NCI-H2107 treated with DMSO at 0.1 percent for 48 hours (cell line): ENCODE data around the gene CCDC63.
"Not testable (repeated sequence)": the region's sequence is repeated elsewhere in the genome, so short reads cannot be mapped to it uniquely, and the experiment has no call there.

Experiments
- DNase-seq: peaks from one replicate; lab custom pipeline; 2025; ENCODE audit not compliant: unreplicated experiment; lab: John Stamatoyannopoulos, UW

Gene CCDC63

GRCh38 chr12:110844131-110844530, 2.7 kb upstream of the CCDC63 start:
- no peak for DNase-seq

GRCh38 chr12:110844551-110845338, 2.0 kb upstream of the CCDC63 start:
- no peak for DNase-seq

GRCh38 chr12:110845339-110845682, 1.5 kb upstream of the CCDC63 start:
- no peak for DNase-seq

GRCh38 chr12:110848314-110848923, 1.6 kb downstream of the CCDC63 start:
- DNase-seq, result no peak

GRCh38 chr12:110849221-110849620, 2.4 kb downstream of the CCDC63 start:
- no peak for DNase-seq

GRCh38 chr12:110849748-110850403, 3.1 kb downstream of the CCDC63 start:
- no peak for DNase-seq

GRCh38 chr12:110850762-110851161, 4.0 kb downstream of the CCDC63 start:
- DNase-seq, result no peak

GRCh38 chr12:110853836-110854235, 7.0 kb downstream of the CCDC63 start:
- DNase-seq, result no peak

- no peak for DNase-seq
These were observed 9.8 kb downstream of the CCDC63 start for GRCh38 chr12:110856542-110856941.

GRCh38 chr12:110857528-110857927, 10.7 kb downstream of the CCDC63 start:
- DNase-seq, result no peak

GRCh38 chr12:110857954-110858353, 11.2 kb downstream of the CCDC63 start:
- DNase-seq, result not testable (repeated sequence)

GRCh38 chr12:110858848-110859247, 12.1 kb downstream of the CCDC63 start:
- DNase-seq, result no peak

- no peak for DNase-seq
These were observed 14.1 kb downstream of the CCDC63 start for GRCh38 chr12:110860833-110861296.

- no peak for DNase-seq
These were observed 14.9 kb downstream of the CCDC63 start for GRCh38 chr12:110861729-110862128.

GRCh38 chr12:110862329-110862728, 15.5 kb downstream of the CCDC63 start:
- DNase-seq, result no peak

- DNase-seq, result no peak
These were observed 16.4 kb downstream of the CCDC63 start for GRCh38 chr12:110863161-110863560.

GRCh38 chr12:110865521-110865920, 18.7 kb downstream of the CCDC63 start:
- DNase-seq, result no peak

- DNase-seq, result no peak
These were observed 22.2 kb downstream of the CCDC63 start for GRCh38 chr12:110869026-110869425.

GRCh38 chr12:110869803-110870202, 23.0 kb downstream of the CCDC63 start:
- no peak for DNase-seq

- no peak for DNase-seq
These were observed 25.3 kb downstream of the CCDC63 start for GRCh38 chr12:110872100-110872499.

GRCh38 chr12:110874351-110874750, 27.6 kb downstream of the CCDC63 start:
- no peak for DNase-seq

- DNase-seq, result no peak
These were observed 28.0 kb downstream of the CCDC63 start for GRCh38 chr12:110874781-110875180.
